Activated effector memory CD4-positive, alpha-beta T cell treated with Interleukin-2 at 50 U/mL for 16 hours (primary cell): ENCODE results near the gene RPTOR.
"Not testable (repeated sequence)": the region's sequence is repeated elsewhere in the genome, so short reads cannot be mapped to it uniquely, and the experiment has no call there.

ENCODE experiments used
- DNase-seq: peaks from one replicate; pipeline ENCODE4 v3.0.0-alpha.2; 2020

Gene RPTOR

GRCh38 chr17:80621335-80621996 lies 76.8 kb downstream of the RPTOR start:
- no peak for DNase-seq

DNA sequence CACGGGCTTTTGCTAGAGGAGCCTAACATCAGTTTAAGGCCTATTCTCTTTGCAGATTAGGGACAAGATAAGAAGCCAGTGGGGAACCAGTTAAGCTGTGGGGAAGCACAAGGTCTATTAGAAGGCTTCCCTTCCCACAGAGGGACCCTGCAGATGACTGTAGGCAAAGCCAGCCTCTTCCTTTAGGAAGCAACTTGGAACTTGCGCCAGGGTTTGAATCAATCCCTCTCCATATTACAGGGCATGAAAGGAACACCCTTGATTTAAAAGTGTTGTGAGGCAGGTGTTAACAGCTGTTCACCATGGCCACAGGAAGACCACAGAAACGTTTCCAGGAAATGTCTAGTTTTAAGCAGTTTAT lies 77.3 kb downstream of the RPTOR start:
- DNase-seq, result no peak

DNA sequence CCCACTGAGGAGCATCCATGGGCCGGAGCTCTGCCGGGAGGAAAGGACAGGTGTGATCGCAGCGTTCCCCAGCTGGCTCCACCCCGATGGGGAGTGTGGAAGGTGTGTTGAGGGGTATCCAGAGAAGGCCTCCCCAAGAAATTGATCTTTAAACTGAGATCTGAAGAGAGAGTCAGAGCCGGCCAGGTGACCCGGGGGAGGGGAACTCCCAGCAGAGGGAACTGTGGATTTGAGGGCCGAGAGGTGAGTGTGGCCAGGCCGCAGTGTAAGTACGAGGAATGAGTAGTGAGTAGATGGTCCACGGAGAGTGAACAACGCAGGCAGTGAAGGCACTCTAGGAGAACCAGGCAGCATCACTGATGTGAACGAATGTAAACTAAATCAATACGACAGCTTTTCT lies 80.2 kb downstream of the RPTOR start:
- DNase-seq, result no peak

GRCh38 chr17:80625627-80626026 lies 81.0 kb downstream of the RPTOR start:
- DNase-seq, result no peak

DNA sequence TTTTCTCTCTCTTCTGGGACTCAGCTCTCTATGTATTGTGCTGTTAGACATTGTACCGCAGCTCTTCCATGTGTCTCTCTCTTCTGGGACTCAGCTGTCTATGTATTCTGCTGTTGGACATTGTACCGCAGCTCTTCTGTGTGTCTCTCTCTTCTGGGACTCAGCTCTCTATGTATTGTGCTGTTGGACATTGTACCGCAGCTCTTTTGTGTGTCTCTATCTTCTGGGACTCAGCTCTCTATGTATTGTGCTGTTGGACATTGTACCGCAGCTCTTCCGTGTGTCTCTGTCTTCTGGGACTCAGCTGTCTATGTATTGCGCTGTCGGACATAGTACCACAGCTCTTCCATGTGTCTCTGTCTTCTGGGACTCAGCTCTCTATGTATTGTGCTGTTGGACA lies 84.2 kb downstream of the RPTOR start:
- not testable (repeated sequence) for DNase-seq

DNA sequence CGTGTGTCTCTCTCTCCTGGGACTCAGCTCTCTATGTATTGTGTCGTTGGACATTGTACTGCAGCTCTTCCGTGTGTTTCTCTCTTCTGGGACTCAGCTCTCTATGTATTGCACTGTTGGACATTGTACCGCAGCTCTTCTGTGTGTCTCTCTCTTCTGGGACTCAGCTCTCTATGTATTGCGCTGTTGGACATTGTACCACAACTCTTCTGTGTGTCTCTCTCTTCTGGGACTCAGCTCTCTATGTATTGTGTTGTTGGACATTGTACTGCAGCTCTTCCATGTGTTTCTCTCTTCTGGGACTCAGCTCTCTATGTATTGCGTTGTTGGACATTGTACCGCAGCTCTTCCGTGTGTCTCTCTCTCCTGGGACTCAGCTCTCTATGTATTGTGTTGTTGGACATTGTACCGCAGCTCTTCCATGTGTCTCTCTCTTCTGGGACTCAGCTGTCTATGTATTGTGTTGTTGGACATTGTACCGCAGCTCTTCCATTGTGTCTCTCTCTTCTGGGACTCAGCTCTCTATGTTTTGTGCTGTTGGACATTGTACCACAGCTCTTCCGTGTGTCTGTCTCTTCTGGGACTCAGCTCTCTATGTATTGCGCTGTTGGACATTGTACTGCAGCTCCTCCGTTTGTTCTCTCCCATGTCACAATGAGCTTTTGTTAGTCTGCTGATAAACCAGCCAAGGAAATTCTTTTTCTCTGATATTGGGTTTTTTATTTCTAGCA lies 84.8 kb downstream of the RPTOR start:
- no peak for DNase-seq

DNA sequence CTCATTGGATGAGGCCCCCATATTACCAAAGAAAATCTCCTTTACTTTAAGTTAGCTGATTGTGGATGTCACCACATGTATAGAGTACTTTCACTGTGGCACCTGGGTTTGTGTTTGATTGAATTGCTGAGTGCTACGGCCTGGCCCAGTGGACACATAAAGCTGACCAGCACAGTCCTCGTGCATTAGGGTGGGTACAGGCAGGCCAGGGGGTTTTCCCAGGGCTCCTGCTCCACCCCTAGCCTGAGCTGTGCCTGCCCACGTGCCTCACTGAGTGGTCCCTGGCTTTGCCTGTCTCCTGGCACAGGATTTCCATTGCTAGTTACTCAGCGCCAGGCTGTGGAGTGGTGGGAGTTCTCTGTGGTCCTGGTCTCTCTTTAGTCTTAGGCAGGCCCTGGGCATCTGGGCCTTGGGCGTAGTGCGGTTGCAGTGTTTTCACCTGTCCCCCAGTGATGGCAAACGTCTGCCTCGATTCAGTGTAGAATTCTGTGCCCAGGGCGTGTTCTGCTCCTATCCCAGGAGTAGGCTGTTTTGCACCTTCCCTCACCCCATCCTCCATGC lies 86.0 kb downstream of the RPTOR start:
- no peak for DNase-seq

DNA sequence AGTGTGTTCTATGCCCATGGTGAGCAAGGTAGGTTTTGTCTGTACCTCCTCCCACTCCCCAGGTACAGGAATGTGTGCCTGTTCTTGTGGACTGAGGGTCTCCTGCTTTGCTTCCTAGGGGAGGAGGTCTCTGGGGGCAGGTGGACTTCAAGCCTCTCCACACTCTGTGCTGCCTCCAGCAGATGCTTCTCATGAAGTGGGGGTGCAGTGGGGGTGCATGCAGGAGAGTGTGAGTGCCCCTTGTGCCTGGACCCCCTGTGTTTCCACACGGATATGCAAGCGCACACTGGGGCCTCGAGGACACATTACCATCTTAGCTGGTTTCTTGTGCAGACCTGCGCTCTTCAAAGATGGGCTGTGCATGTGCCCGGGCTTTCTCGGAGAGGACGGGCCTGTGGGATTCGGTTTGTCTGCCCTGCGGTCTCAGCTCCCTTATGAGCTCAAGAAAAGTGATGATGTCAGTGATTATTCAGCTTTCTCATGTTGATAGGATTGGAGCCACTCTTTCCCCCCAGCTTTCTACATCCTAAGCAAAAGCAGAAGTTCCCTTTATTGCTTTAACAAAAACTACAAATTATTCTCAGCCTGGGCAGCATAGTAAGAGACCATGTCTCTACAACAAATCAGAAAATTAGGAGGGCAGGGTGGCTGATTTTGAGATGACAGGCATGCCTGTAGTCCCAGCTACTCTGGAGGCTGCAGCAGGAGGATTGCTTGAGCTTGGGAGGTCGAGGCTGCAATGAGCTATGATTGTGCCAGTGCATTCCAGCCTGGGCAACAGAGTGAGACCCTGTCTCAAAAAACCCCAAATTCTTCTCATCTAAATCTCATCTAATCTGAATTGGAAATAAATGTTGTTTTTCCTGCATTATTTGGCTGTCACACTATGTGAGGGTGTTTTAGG lies 86.8 kb downstream of the RPTOR start:
- DNase-seq, result no peak

DNA sequence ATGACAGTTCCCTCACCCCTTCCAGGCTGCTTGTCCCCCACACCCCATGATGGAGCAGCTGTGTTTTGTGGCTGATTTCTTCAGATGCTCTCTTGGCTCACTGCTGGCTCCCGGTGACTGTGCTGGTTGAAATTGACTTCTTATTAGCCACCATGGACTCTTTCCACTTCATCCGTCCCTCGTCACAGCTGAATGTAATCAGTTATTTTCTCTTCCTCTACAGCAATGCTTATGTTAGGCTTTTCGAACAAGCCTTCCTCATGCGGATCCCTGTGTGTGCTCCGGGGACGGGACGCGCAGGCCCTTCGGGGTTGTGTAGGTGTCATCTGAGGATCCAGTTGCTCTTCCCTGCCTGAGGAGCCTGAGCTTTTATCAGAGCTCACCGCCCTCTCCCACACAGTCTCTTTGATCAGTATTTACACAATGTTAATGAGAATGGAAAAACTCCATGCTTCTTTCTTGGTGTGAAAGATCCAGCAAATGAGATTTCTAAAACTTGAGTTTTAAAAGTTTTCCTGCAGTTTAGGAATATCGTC lies 87.5 kb downstream of the RPTOR start:
- DNase-seq, result no peak

- no peak for DNase-seq
Observed at GRCh38 chr17:80633207-80633606, 88.6 kb downstream of the RPTOR start.

GRCh38 chr17:80633994-80634566 lies 89.4 kb downstream of the RPTOR start:
- no peak for DNase-seq

DNA sequence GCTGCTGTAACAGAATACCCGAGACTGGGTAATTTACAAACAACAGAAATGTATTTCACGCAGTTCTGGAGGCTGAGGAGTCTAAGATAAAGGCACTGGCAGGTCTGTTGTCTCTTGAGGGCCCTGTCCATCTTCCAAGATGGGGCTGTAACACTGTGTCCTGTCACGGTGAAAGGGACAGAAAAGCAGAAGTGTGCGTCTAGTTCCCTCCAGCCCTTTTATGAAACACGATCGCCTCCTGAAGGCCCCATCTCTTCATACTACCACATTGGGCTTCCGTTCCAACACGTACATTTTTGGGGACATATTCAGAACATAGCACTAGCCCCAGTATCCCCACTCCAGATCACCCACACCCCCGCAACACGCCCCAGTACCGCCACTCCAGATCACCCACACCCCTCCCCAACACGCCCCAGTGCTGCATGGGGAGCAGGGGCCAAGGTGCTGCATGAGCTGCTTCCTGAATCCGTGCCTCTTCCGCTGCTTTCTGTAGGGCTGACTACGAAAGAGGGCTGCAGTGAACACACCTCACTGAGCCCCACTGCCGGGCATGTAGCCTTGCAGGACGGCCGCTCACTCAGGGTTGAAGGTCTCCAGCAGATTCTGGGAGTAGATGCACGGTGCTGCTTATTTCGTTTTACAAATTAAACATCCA lies 91.9 kb downstream of the RPTOR start:
- no peak for DNase-seq

DNA sequence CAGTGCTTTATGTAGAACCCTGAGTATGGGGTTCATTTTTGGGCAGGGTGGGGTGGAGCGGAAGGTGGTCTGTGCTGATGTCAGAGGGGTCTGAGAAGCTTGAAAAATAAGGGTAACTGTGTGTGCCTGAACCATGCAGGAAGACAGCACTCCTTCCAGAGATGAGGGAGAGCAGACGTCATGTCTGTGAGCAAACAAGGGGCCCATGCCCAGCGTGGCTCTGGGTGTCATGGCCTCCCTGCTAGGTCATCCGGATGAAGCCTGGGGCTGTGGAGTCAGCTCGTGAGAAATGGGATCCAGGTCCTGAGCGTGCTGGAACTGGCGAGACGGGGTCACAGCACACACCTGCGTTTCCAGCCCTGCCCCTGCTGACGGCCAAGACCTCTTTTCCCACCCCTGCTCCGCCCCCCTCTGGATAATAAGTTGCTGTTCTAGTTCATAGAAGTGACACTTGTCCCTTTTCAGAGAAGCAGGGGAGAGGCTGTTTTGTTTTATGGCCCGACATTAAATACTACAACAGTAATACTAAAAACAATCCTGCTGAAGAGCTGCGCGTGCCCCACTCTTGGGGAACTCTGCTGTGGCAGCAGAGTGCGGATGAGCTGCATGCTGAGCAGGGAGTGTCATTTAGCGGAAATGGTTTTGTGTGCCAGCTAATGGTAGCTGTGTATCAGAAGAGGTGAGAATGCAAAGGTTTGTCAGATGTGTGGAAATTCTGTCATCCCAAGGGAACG lies 92.6 kb downstream of the RPTOR start:
- no peak for DNase-seq

GRCh38 chr17:80639658-80640057 lies 95.0 kb downstream of the RPTOR start:
- no peak for DNase-seq

DNA sequence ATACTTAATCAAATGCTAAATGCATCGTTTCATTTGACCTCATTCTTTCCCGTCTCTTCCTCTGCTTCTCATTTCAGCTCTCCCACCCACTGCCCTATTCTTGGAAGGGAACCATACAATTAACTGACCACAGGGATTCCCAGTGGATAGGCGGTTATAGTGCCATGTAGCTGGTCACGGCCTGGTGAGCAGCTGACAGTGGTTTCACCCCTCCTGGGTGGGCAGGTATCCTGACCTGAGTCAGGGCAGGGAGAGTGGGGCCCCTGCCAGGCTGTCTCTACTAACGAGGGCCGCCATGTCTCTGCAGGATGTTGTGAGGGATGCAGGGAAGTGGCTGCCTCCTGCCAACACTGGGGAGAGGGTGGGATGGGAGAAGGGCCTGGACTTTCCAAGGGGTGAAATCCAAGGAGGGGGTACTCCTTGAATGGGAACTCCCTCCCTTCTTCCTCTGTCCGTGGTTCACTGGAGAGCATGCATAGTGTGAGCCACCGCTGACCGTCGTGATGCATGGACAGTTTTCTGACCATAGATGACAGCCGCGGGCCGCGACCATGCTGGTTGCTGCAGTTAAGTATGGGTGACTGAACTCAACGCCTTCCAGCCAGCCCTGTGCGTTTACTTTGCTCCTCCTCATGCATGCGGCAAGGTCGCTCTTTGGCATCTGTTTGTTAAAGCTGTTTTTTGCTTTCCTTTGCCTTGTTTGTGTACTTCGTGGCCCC lies 95.9 kb downstream of the RPTOR start:
- no peak for DNase-seq

DNA sequence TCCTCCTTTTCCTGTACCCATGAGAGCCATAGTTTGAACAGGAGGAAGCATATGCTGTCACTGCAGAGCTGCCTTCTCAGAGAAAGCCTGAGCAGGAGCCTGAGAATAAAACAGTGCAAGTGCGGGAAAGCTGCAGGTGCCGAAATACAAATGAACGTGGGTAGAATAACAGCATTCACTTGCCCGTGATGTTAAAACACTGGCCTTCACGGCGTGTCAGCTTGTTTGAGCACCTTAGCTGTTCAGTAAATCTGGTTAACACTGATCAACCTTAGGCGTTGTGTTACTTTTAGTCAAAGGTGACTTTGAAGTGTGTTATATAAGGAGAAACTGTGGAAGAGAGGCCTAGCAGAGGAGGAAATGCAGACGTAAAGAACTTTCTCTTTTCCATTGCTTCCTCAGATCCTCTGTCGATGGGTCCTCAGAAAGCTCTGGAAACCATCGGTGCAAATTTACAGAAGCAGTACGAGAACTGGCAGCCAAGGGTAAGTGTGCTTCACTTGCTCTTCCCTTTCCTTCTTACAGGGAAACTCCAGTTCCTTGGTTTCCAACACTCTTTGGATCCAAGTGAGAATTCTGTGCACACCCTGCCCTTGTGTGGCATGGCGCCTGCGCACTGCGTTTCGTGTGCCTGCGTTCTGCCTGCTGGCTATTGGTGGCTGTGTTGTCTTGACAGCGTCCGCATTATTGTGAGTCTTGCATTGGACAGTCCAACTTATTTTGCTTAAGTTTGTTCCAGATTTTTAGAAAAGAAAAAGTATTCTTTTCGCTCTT lies 98.9 kb downstream of the RPTOR start:
- no peak for DNase-seq

GRCh38 chr17:80644536-80644935 lies 99.9 kb downstream of the RPTOR start:
- no peak for DNase-seq

- DNase-seq, result no peak
Observed at GRCh38 chr17:80645706-80646325, 101.2 kb downstream of the RPTOR start.

GRCh38 chr17:80646328-80646727 lies 101.7 kb downstream of the RPTOR start:
- no peak for DNase-seq

DNA sequence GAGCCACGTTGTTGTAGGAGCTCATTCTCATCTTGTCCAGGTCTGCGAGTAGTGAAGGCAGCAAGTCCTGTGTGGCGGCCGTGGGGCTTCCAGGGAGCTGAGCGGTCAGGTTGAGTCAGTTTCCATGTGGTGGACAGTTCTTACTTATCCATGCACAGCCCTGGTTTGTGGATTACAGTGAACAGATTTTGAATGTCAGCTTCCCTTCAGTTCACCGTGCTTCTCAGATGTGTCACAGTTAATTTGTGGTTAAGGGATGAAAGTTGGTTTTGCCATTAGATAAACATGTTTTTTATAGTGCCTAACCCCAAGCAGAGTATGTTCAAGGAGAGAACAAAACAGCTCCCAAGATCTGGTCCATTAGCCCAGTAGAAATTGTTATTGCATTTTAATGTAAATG lies 103.1 kb downstream of the RPTOR start:
- DNase-seq, result no peak
